Measurements from ENCODE around the gene SPRR2E.
"Not testable (repeated sequence)": the region's sequence is repeated elsewhere in the genome, so short reads cannot be mapped to it uniquely, and the experiment has no call there.

The SPRR2E gene

GRCh38 chr1:153058826-153059784, 35.2 kb downstream of the SPRR2E start:
- DNase-seq = no peak

DNA sequence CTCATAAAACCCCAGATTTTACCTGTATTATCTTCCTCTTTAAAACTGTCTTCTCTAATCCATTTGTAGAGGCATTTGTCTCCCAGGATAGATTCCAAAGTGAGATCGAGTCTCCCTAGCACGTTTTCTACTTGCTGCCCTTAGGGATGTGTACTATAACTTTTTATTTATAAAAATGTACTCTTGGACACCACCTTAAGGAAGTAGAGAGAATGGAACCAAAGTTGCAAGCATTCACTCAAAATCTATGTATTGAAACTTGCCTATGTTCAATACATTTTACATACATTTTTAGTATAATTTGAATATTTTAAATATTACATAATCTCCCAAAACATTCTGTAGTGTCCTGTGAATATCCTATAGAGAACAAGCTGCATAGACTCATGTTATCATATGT, 36.2 kb downstream of the SPRR2E start:
- DNase-seq = no peak

DNA sequence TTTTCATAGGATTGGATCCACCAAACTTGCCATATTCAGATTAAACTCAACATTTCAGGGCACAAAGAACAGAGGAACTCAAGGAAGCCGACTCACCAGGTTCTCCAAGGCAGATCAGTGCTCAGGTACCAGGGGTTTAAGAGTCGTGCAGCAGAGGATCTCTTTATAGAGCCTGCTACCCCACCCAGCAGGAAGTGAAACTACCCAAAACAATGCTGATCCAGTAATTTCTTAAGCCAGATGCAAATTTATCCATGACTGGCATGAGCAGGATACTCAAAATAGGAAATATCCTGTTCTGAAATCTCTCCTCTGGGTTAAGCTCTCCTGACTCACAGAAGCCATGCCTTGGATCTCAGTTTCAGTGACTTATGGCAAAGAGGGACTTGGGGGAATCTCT, 37.0 kb downstream of the SPRR2E start, which contains the start of gene SPRR2A:
Gene SPRR2A (minus strand): TSS at position 138 of the 400 bp plus-strand sequence. CDS start 777 bp downstream, outside the sequence.
- no peak for DNase-seq

- DNase-seq = not testable (repeated sequence)
These were observed 38.2 kb downstream of the SPRR2E start for GRCh38 chr1:153056111-153056510.

- DNase-seq = no peak
These were observed 45.1 kb downstream of the SPRR2E start for GRCh38 chr1:153049211-153049610.
